ENCODE measurements around the gene TMEM178A. TPM values are rescaled to one million over a fixed set of nuclear protein-coding genes. Genes with fewer than 3 reads are reported as not detected.
A peak's percentile ranks its signal among the peaks of the same experiment; 100 is the strongest.

TMEM178A gene
- total and polyA plus RNA-seq, 2 of the 4 experiments (the other 2 are of a cell fraction), result 0.18 to 1.8 TPM

DNA sequence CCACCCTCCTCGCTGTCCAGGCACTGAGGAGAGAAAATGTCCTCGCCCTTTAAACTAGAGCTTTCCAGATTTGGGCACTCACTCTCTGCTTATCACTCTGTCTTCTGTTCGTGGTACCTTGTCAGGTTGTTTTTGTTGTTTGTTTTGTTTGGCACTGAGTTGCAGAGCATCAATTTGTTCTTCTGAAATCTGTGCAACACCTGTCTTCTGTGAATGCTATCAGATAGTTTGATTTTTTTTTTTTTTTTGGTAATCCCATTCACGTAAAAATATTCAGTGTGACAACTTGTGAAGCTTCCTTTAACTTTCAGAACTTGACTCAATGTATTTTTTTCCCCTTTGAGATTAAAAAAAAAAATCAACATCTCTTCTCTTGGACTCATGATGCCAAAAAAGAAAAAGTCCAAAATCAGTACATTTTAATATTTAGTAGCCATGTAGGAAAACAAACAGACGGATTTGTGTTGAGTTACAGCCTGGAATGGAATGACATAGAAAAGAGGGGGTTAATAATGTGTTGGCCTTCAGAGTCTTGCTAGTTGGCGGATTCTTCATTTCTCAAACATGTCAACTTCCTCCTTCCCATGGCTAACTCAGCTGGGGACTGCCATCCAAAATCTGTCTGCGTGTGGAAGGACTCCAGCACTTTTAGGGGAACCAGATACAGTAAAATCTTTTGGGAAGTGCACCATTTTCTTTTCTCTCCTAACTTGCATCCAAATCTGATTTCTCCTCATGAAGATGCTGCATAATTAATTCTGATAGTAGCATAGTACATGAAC lies 1.6 kb downstream of the TMEM178A start (continued):
- TF ChIP-seq MAZ (IDR thresholded peaks at IDR 0.05; ENCODE audit: borderline replicate concordance, low read depth, low read length), result no peak

DNA sequence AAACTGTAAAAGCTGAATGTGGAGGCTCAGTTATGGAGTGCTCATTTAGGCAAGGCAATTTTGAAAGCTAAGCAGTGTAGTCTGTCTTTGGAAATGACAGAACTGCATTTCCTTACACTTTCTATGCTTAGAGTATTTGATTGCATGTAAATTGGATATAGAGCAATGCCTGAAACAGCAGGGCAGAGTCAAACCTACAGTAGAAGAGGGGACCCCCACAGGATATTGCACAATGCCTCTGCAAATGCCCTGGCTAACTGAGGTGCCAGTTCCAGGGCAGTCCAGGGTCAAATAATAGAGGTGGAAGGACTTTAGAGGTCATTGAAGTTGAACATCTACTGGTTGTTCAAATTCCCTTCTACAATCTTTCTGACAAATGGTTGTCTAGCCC lies 2.2 kb downstream of the TMEM178A start:
- no peak for ATAC-seq (ENCODE audit: low read depth)
- Histone ChIP-seq H3K23ac (ENCODE audit: low read depth, low read length) (no peak overlapping the region), H3K14ac (replicated peaks; ENCODE audit: low read depth, low read length) (no peak overlapping the region), H2BK120ac (ENCODE audit: low read depth, low read length) (no peak overlapping the region), H3K9ac (ENCODE audit: low read depth, low read length) (no peak overlapping the region), H3K9me3 (ENCODE audit: control insufficient read depth, insufficient read depth, low read length) (peaks cover 2% of the 10 kb centered on the region; the same call in 1 of the 2 replicates), H2AK9ac (replicated peaks; ENCODE audit: low read depth, low read length, poor library complexity) (no peak overlapping the region), H4K5ac (ENCODE audit: low read depth, low read length) (no peak overlapping the region), H4K91ac (ENCODE audit: insufficient read depth, low read depth, low read length) (no peak overlapping the region), H3K36me3 (ENCODE audit: control insufficient read depth, insufficient read depth, low read length) (no peaks in the 10 kb centered on the region), H4K8ac (ENCODE audit: low read depth in 2 of 2, low read length in 2 of 2) (no peak overlapping the region), H2AFZ (replicated peaks; ENCODE audit: low read length, poor library complexity) (no peak overlapping the region), H3K79me1 (ENCODE audit: low read depth in 1 of 2, low read length in 2 of 2) (no peaks in the 10 kb centered on the region), H2BK5ac (ENCODE audit: low read depth, low read length, poor library complexity, severe bottlenecking) (no peak overlapping the region), H3K9me1 (ENCODE audit: insufficient read depth, low read length) (no peaks in the 10 kb centered on the region), H2BK20ac (ENCODE audit: low read depth, low read length) (no peak overlapping the region), H2BK15ac (ENCODE audit: low read depth, low read length) (no peak overlapping the region), H3K27ac (ENCODE audit: insufficient read depth, low read length) (no peak overlapping the region), H3K4me2 (ENCODE audit: low read depth, low read length) (no peak overlapping the region), H3K56ac (ENCODE audit: extremely low read depth, insufficient read depth, low read length) (no peak overlapping the region), H3K18ac (ENCODE audit: low read depth, low read length) (no peak overlapping the region), H4K20me1 (ENCODE audit: insufficient read depth, low read length) (no peaks in the 10 kb centered on the region), H3K4me1 (ENCODE audit: control insufficient read depth, insufficient read depth, low read length) (peaks cover 4% of the 10 kb centered on the region; the same call in 1 of the 2 replicates), H3K27me3 (ENCODE audit: control insufficient read depth, insufficient read depth, low read length) (peaks cover 68% of the 10 kb centered on the region), H3K4ac (ENCODE audit: low read depth, low read length) (no peak overlapping the region), H2AK5ac (ENCODE audit: low read depth, low read length) (no peak overlapping the region), H3K4me3 (ENCODE audit: insufficient read depth, low read depth, low read length) (no peak overlapping the region)
- CTCF ChIA-PET, result no interaction called here
- TF ChIP-seq CEBPB (IDR thresholded peaks at IDR 0.05; ENCODE audit: low read depth, low read length) (peak; percentile 42), POLR2A (IDR thresholded peaks at IDR 0.05; ENCODE audit: low read depth, low read length) (no peak)
- intact Hi-C loops (cut with micrococcal nuclease), result no loop called here
- POLR2A ChIA-PET (ENCODE audit: unreplicated experiment), result no interaction called here
- DNase-seq, result no peak
- in situ Hi-C loops (cut with MboI; ENCODE audit: low sequenced_read_pairs), result no loop called here
- dilution Hi-C loops (cut with HindIII; ENCODE audit: low sequenced_read_pairs, unreplicated experiment), result no loop called here
- BruUV-seq (replicated peaks), result no TSS peak

All from IMR-90 (cell line).